C4-2B (cell line): ENCODE results near the gene CDC20B.

Source experiments
- ZFX ChIP-seq: fragments of 450-650 bp; IDR thresholded peaks from 2 replicates; pipeline ENCODE4 v1.6.1; 2017
- TF ChIP-seq, protein P1 (sequence below): fragments of 450-650 bp; conservative IDR thresholded peaks from 2 replicates; pipeline ENCODE4 v1.5.1; 2017; ENCODE audit warnings: mild to moderate bottlenecking

DNA sequence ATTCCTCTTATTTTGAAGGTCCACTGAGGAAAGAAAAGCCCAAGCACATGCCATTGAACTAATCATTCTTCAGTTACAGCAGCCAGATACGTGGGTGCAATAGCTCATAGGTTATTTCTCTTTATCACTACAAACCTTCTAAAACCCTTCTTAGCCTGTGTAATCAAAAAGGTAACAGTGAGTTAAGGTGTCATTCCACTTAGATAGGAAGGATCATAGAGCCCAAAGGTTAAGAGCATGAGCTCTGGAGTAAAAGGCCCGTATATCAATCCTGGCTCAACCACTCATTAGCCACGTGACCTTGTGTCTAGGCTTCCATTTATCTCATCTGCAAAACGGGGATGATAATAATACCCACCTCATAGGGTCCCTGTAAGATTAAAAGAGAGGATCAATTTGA, 10.3 kb downstream of the CDC20B start:
- TF ChIP-seq, protein P1, sequence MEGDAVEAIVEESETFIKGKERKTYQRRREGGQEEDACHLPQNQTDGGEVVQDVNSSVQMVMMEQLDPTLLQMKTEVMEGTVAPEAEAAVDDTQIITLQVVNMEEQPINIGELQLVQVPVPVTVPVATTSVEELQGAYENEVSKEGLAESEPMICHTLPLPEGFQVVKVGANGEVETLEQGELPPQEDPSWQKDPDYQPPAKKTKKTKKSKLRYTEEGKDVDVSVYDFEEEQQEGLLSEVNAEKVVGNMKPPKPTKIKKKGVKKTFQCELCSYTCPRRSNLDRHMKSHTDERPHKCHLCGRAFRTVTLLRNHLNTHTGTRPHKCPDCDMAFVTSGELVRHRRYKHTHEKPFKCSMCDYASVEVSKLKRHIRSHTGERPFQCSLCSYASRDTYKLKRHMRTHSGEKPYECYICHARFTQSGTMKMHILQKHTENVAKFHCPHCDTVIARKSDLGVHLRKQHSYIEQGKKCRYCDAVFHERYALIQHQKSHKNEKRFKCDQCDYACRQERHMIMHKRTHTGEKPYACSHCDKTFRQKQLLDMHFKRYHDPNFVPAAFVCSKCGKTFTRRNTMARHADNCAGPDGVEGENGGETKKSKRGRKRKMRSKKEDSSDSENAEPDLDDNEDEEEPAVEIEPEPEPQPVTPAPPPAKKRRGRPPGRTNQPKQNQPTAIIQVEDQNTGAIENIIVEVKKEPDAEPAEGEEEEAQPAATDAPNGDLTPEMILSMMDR: no peak
- TF ChIP-seq ZFX: no peak
